Measurements from ENCODE around the gene MMP17. TPM values are rescaled to one million over a fixed set of nuclear protein-coding genes. Genes with fewer than 3 reads are reported as not detected.

The MMP17 gene
- total RNA-seq, 2 experiments from 2014 or later: not detected

DNA sequence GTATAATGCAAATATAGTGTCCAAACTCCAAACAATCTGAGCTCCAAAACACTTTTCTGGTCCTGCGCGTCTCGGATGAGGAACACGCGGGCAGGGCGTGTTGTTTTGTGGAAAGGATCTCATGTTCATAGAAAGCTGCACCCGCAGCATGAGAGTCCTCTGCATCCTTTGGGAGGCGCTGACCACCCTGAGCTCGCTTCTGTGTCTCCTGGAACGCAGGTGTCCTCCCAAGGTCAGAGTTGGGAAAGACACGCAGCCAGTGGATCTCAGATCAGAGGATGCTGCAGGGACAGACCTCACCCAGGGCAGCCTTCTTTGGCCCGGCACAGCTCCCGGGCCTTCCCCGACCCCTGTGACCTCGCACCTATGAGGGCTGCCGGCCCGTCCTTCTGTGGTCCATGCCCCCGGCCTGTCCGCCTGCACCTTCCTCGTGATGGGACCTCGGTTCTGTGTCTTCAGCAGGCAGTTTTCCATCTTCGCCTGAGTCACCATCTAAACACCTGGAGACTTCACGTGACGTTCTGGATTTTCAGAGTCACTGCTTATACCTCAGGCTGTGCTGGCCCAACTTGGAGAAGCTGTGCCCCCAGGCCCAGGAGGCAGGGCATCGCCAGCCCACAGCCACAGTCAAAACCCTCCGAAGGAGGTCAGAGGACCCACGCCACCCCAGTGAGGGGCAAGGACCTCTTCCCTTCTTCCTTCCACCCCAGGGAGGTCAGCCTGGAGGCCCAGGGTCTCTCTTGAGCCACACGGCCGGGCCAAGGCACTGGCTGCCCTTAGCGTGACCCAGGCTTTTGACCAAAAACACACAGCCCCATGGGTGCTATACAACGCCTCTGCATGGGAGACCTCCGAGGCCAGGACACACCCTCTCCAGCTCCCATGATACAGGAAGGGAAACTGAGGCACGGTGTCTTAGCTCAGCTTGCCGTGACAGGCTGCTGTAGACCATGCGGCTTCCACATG is 25.9 kb downstream of the MMP17 start:
- no peak for DNase-seq (ENCODE audit: low spot score)
- BruUV-seq (replicated peaks): no TSS peak
- no peaks in the 10 kb centered on the region for H3K4me1 ChIP-seq (ENCODE audit: insufficient read depth, low read length, poor library complexity, severe bottlenecking)
- H3K79me2 ChIP-seq (ENCODE audit: insufficient read depth, low read depth, low read length): no peaks in the 10 kb centered on the region
- no peaks in the 10 kb centered on the region for H3K36me3 ChIP-seq (ENCODE audit: insufficient read depth, low read length)
- no peaks in the 10 kb centered on the region for H3K9me2 ChIP-seq (ENCODE audit: insufficient read depth, low read length)
- H2AFZ ChIP-seq (ENCODE audit: low read length): no peak overlapping the region
- no peak overlapping the region for H3K4me3 ChIP-seq (ENCODE audit: low read depth, low read length, poor library complexity, severe bottlenecking)
- CTCF ChIA-PET (ENCODE audit: unreplicated experiment): no interaction called here
- no peaks in the 10 kb centered on the region for H3K9me3 ChIP-seq (ENCODE audit: low read length)
- POLR2A ChIA-PET: no interaction called here
- intact Hi-C loops (cut with micrococcal nuclease; ENCODE audit: unreplicated experiment): loop anchor here (5.0 kb wide), 1 partner anchor 148 kb away; no protein-coding TSS in a partner anchor
- no peak overlapping the region for H3K27ac ChIP-seq (ENCODE audit: low read depth, low read length, poor library complexity, severe bottlenecking)
- no peaks in the 10 kb centered on the region for H4K20me1 ChIP-seq (ENCODE audit: insufficient read depth, low read length)
- H3K4me2 ChIP-seq (ENCODE audit: low read length): no peak overlapping the region
- TF ChIP-seq EZH2phosphoT487 (IDR thresholded peaks at IDR 0.05; ENCODE audit: borderline replicate concordance, low read depth, low read length): no peak
- TF ChIP-seq, protein P1, sequence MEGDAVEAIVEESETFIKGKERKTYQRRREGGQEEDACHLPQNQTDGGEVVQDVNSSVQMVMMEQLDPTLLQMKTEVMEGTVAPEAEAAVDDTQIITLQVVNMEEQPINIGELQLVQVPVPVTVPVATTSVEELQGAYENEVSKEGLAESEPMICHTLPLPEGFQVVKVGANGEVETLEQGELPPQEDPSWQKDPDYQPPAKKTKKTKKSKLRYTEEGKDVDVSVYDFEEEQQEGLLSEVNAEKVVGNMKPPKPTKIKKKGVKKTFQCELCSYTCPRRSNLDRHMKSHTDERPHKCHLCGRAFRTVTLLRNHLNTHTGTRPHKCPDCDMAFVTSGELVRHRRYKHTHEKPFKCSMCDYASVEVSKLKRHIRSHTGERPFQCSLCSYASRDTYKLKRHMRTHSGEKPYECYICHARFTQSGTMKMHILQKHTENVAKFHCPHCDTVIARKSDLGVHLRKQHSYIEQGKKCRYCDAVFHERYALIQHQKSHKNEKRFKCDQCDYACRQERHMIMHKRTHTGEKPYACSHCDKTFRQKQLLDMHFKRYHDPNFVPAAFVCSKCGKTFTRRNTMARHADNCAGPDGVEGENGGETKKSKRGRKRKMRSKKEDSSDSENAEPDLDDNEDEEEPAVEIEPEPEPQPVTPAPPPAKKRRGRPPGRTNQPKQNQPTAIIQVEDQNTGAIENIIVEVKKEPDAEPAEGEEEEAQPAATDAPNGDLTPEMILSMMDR (conservative IDR thresholded peaks at IDR 0.05; ENCODE audit: low read length): no peak

DNA sequence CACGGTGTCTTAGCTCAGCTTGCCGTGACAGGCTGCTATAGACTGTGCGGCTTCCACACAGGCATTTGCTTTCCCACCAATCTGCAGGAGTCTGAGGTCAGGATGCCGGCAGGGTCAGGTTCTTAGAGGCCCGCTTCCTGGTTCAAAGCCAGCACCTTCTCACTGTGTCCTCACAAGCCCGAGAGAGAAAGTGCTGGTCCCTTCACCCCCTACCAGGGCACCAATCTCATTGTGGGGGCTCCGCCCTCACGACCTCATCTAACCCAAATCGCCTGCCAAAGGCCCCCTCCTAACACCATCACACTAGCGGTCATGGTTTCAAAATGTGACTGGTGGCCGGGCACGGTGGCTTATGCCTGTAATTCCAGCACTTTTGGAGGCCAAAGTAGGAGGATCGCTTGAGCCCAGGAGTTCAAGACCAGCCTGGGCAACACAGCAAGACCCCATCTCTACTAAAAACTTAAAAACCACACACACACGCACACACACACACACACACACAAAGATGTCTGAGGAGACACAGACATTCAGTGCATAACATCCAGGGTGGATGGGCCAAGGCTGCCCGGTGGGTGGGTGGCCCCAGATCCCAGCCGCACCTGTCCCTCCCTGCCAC is 26.8 kb downstream of the MMP17 start:
- DNase-seq (ENCODE audit: low spot score): no peak
- intact Hi-C loops (cut with micrococcal nuclease; ENCODE audit: unreplicated experiment): loop anchor here (5.0 kb wide), 1 partner anchor 147 kb away; no protein-coding TSS in a partner anchor
- Histone ChIP-seq H2AFZ (ENCODE audit: low read length) (no peak overlapping the region), H3K4me2 (ENCODE audit: low read length) (no peak overlapping the region), H3K9me2 (ENCODE audit: insufficient read depth, low read length) (no peaks in the 10 kb centered on the region), H3K4me3 (ENCODE audit: low read depth, low read length, poor library complexity, severe bottlenecking) (no peak overlapping the region), H4K20me1 (ENCODE audit: insufficient read depth, low read length) (no peaks in the 10 kb centered on the region), H3K27ac (ENCODE audit: low read depth, low read length, poor library complexity, severe bottlenecking) (no peak overlapping the region), H3K36me3 (ENCODE audit: insufficient read depth, low read length) (no peaks in the 10 kb centered on the region), H3K9me3 (ENCODE audit: low read length) (no peaks in the 10 kb centered on the region), H3K79me2 (ENCODE audit: insufficient read depth, low read depth, low read length) (no peaks in the 10 kb centered on the region), H3K4me1 (ENCODE audit: insufficient read depth, low read length, poor library complexity, severe bottlenecking) (no peaks in the 10 kb centered on the region)
- ChIA-PET POLR2A (no interaction called here), CTCF (ENCODE audit: unreplicated experiment) (no interaction called here)
- no TSS peak for BruUV-seq (replicated peaks)
- no peak for TF ChIP-seq EZH2phosphoT487 (IDR thresholded peaks at IDR 0.05; ENCODE audit: borderline replicate concordance, low read depth, low read length)
- TF ChIP-seq, protein P1 (conservative IDR thresholded peaks at IDR 0.05; ENCODE audit: low read length): no peak

All from OCI-LY7 (cell line).